ENCODE measurements around the gene KRTAP3-1. TPM values are rescaled to one million over a fixed set of nuclear protein-coding genes. Genes with fewer than 3 reads are reported as not detected.

Gene KRTAP3-1
- total RNA-seq, 1 donor from 2014 or later = not detected

DNA sequence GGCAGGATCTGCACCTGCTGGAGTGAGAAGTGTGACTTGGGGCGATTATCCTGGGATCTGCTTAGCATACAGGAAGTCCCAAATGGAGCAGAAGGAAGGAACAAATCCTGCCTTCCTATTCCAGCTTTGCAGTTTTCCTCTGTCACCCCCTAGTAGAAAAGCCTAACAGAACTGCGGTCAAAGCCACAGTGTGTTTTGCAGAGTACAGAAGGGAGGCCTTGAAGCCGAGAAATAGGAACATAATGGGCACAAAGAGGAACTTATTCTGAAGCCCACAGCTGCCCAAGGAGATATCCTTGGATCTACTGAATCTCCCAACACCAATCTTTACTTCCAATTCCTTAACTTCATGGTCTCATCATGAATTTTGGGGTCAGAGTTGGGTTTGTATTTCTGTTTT lies 9.6 kb upstream of the KRTAP3-1 start:
- TF ChIP-seq, protein P1, sequence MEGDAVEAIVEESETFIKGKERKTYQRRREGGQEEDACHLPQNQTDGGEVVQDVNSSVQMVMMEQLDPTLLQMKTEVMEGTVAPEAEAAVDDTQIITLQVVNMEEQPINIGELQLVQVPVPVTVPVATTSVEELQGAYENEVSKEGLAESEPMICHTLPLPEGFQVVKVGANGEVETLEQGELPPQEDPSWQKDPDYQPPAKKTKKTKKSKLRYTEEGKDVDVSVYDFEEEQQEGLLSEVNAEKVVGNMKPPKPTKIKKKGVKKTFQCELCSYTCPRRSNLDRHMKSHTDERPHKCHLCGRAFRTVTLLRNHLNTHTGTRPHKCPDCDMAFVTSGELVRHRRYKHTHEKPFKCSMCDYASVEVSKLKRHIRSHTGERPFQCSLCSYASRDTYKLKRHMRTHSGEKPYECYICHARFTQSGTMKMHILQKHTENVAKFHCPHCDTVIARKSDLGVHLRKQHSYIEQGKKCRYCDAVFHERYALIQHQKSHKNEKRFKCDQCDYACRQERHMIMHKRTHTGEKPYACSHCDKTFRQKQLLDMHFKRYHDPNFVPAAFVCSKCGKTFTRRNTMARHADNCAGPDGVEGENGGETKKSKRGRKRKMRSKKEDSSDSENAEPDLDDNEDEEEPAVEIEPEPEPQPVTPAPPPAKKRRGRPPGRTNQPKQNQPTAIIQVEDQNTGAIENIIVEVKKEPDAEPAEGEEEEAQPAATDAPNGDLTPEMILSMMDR (IDR thresholded peaks at IDR 0.05; ENCODE audit: insufficient read depth, low read length, poor library complexity, severe bottlenecking) = no peak
- H3K4me3 ChIP-seq (ENCODE audit: low read depth, low read length) = no peak overlapping the region
- H3K36me3 ChIP-seq (ENCODE audit: control insufficient read depth, insufficient read depth, low read length) = no peaks in the 10 kb centered on the region
- no peaks in the 10 kb centered on the region for H3K27me3 ChIP-seq (ENCODE audit: control insufficient read depth, insufficient read depth, low read length)
- no peak for DNase-seq (ENCODE audit: low read depth)

DNA sequence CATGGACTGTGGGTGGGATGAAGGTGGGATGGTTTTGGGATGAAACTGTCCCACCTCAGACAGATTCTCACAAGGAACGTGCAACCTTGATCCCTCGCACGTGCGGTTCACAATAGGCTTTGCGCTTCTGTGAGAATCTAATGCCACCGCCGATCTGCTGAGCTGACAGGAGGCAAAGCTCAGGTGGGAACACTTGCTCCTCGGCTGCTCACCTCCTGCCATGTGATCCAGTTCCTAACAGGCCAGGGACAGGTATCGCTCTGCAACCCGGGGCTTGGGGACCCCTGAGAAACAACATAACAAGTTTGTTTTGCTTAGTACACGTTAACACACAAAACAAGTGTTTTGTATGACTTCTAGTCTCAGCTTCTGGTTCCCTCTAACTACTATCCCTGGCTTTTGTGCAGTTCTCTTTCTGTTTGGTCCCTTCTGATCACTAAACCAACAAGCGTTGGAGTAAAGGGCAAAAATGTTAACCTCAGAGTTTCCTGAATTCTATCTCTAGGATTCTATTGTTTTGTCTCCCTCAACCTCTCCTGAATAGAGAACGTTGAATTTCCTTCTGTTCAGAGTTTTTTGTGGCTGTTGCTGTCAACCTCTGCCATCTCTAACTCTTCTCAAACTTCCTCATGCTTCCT lies 7.8 kb upstream of the KRTAP3-1 start:
- TF ChIP-seq, protein P1 (IDR thresholded peaks at IDR 0.05; ENCODE audit: insufficient read depth, low read length, poor library complexity, severe bottlenecking) = no peak
- no peak overlapping the region for H3K4me3 ChIP-seq (ENCODE audit: low read depth, low read length)
- no peak for DNase-seq (ENCODE audit: low read depth)
- no peaks in the 10 kb centered on the region for H3K27me3 ChIP-seq (ENCODE audit: control insufficient read depth, insufficient read depth, low read length)
- H3K36me3 ChIP-seq (ENCODE audit: control insufficient read depth, insufficient read depth, low read length) = no peaks in the 10 kb centered on the region

DNA sequence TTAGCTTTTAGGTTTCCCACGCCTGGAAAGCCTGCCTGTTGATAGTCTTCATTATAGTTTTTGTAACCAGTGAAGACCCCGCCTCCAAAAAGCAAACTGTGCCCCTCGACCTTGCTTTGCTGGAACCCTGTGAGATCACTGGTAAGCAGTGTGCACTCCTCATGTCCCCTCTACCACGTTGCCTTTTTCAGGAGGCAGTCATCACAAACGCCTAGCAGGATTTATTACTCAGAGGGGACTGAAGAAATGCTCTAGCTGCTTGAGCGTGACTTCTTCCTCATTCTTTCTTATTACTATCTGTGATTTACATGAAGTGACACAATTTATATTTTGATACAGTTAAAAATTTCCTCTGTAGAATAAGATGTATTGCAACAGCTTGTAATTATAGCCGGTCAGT lies 6.5 kb upstream of the KRTAP3-1 start:
- no peak for DNase-seq (ENCODE audit: low read depth)
- Histone ChIP-seq H3K36me3 (ENCODE audit: control insufficient read depth, insufficient read depth, low read length) (no peaks in the 10 kb centered on the region), H3K4me3 (ENCODE audit: low read depth, low read length) (no peak overlapping the region), H3K27me3 (ENCODE audit: control insufficient read depth, insufficient read depth, low read length) (no peaks in the 10 kb centered on the region)
- TF ChIP-seq, protein P1 (IDR thresholded peaks at IDR 0.05; ENCODE audit: insufficient read depth, low read length, poor library complexity, severe bottlenecking) = no peak

DNA sequence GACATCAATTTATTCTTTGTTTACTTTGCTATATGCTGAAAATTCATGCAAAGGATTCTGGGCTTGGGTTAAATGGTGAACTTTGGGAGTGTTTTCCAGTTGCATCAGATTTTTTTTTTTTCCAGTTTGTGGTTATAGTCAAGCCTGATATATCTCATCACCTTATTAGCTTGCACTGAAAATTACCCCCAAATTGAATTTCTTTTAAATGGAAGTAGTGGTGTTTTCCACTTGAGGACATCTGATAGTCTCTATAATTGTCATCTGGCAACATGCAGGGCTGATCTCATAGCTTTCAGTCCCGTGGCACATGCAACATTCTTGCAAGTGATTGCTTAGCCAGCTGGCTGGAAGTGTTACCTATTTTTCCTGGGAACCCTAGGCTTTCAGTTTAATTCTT lies 4.7 kb upstream of the KRTAP3-1 start:
- no peaks in the 10 kb centered on the region for H3K36me3 ChIP-seq (ENCODE audit: control insufficient read depth, insufficient read depth, low read length)
- TF ChIP-seq, protein P1 (IDR thresholded peaks at IDR 0.05; ENCODE audit: insufficient read depth, low read length, poor library complexity, severe bottlenecking) = no peak
- no peaks in the 10 kb centered on the region for H3K27me3 ChIP-seq (ENCODE audit: control insufficient read depth, insufficient read depth, low read length)
- no peak overlapping the region for H3K4me3 ChIP-seq (ENCODE audit: low read depth, low read length)
- DNase-seq (ENCODE audit: low read depth) = no peak

DNA sequence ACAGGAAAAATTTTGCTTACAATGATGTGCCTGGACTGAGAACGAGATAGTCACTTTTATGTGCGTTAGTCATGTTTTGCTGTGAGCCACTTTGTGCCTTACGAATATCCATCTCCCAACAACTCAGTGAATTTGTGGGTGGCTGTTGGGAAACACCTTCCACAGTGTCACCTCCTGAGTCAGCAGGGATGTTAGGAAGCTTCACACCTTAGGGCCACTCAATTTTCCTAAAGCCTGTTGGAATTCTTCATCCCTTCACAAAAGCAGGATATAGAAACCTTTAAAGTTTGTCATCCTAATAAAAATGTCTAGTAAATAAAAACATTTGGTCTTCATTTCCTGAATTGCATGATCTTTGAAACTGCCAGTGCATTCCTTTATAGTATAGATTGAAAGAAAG lies 4.3 kb upstream of the KRTAP3-1 start:
- TF ChIP-seq, protein P1 (IDR thresholded peaks at IDR 0.05; ENCODE audit: insufficient read depth, low read length, poor library complexity, severe bottlenecking) = no peak
- no peak for DNase-seq (ENCODE audit: low read depth)
- no peaks in the 10 kb centered on the region for H3K36me3 ChIP-seq (ENCODE audit: control insufficient read depth, insufficient read depth, low read length)

More for the DNA sequence above, 4.3 kb upstream of the KRTAP3-1 start:
- H3K4me3 ChIP-seq (ENCODE audit: low read depth, low read length) = no peak overlapping the region
- H3K27me3 ChIP-seq (ENCODE audit: control insufficient read depth, insufficient read depth, low read length) = no peaks in the 10 kb centered on the region
